HepG2 (cell line): ENCODE data around the gene ASAP2. TPM values are rescaled to one million over a fixed set of nuclear protein-coding genes. Genes with fewer than 3 reads are reported as not detected.

Experiments used
- ATAC-seq: fragments of 200-7000 bp; cut with Tn5 transposase; 3 replicates; pipeline ENCODE4 v1.9.1; 2020; ENCODE audit warnings: mild to moderate bottlenecking, moderate library complexity
- BruUV-seq: library from RNA; stranded (reverse); fragments of 400-500 nt; replicated peaks from 2 replicates; lab custom pipeline; 2021; lab: Mats Ljungman, UMichigan
- CTCF ChIA-PET: fragments of 300-600 bp; formaldehyde crosslinking; extraction: SDS; loops from one replicate; lab custom pipeline; 2021; ENCODE audit warnings: low total read pairs, inconsistent platforms, low intra/inter-chr PET ratio; lab: Yijun Ruan, JAX
- POLR2A ChIA-PET: fragments of 350-600 bp; sonication (Branson Sonifier 250); formaldehyde crosslinking; loops from one replicate; lab custom pipeline; 2020; ENCODE audit warnings: antibody characterized with exemption, inconsistent platforms; lab: Yijun Ruan, JAX
- DNase-seq: peaks from one replicate; pipeline ENCODE4 v3.0.0-alpha.2; 2015; ENCODE audit warnings: low spot score
- FAIRE-seq: peaks from 3 replicates; lab custom pipeline; 2011; peaks lifted over from hg19 to GRCh38; lab: Jason Lieb, UNC
- H2AFZ ChIP-seq: one replicate; pipeline ENCODE4 v1.6.1; 2011; ENCODE audit warnings: low read length, inconsistent platforms
- H3K27ac ChIP-seq: fragments of 300-600 bp; 3 replicates; pipeline ENCODE4 v1.8.0; 2011; ENCODE audit warnings: mixed run types, mild to moderate bottlenecking, mixed read lengths, low read length, inconsistent platforms; ENCODE audit not compliant: insufficient read depth; ENCODE audit errors: extremely low read length
- H3K27me3 ChIP-seq, 2 experiments: fragments of 200-600 bp in 1 of 2; 2 replicates in 1 of 2; 3 replicates in 1 of 2; pipeline versions ENCODE4 v1.6.0 to v1.8.0; 2011; ENCODE audit warnings: low read length in 2 of 2, mild to moderate bottlenecking in 2 of 2, moderate library complexity in 2 of 2, inconsistent platforms in 1 of 2; ENCODE audit not compliant: insufficient read depth in 2 of 2, control insufficient read depth in 1 of 2
- H3K36me3 ChIP-seq, 2 experiments: fragments of 200-600 bp in 1 of 2; replicated peaks in 1 of 2; 2 replicates in 1 of 2; 3 replicates in 1 of 2; pipeline versions ENCODE4 v1.5.1 to v1.8.0; 2011; ENCODE audit warnings: low read length in 2 of 2, inconsistent platforms in 1 of 2; ENCODE audit not compliant: insufficient read depth in 2 of 2, control insufficient read depth in 1 of 2
- H3K4me1 ChIP-seq: 2 replicates; pipeline ENCODE4 v1.5.1; 2012; ENCODE audit warnings: low read length, inconsistent platforms; ENCODE audit not compliant: insufficient read depth
- H3K4me2 ChIP-seq: 2 replicates; pipeline ENCODE4 v1.6.0; 2011; ENCODE audit warnings: low read depth, low read length, inconsistent platforms
- H3K4me3 ChIP-seq, 3 experiments: fragments of 200-600 bp in 1 of 3; sonication (generic), shearing (Covaris generic) in 1 of 3; replicated peaks in 1 of 3; 2 replicates each; pipeline ENCODE4 v1.5.1; 2011 to 2016; ENCODE audit warnings: low read length in 3 of 3, inconsistent platforms in 2 of 3, low read depth in 2 of 3, mild to moderate bottlenecking in 2 of 3, control low read depth in 1 of 3, mixed read lengths in 1 of 3; ENCODE audit not compliant: insufficient read depth in 1 of 3
- H3K79me2 ChIP-seq: one replicate; pipeline ENCODE4 v1.6.1; 2011; ENCODE audit warnings: low read length, inconsistent platforms; ENCODE audit not compliant: insufficient read depth
- H3K9ac ChIP-seq: 2 replicates; pipeline ENCODE4 v1.6.0; 2011; ENCODE audit warnings: mild to moderate bottlenecking, low read depth, low read length, inconsistent platforms; ENCODE audit not compliant: insufficient read depth
- H3K9me3 ChIP-seq: 2 replicates; pipeline ENCODE4 v1.5.1; 2012; ENCODE audit warnings: mild to moderate bottlenecking, low read length
- H4K20me1 ChIP-seq: 2 replicates; pipeline ENCODE4 v1.6.0; 2011; ENCODE audit warnings: inconsistent platforms, mild to moderate bottlenecking, low read length, moderate library complexity; ENCODE audit not compliant: insufficient read depth
- CREB1 ChIP-seq, 2 experiments: fragments of 450-650 bp in 1 of 2; IDR thresholded peaks; 2 replicates each; pipeline ENCODE4 v1.6.1; 2016 to 2017; ENCODE audit warnings: control low read depth in 1 of 2, mild to moderate bottlenecking in 1 of 2, missing compliant biosample characterization in 1 of 2, missing genetic modification characterization in 1 of 2
- KDM5B ChIP-seq: sonication (generic); formaldehyde crosslinking; IDR thresholded peaks from 2 replicates; pipeline ENCODE4 v1.4.0; 2020; ENCODE audit warnings: missing genetic modification reagents, mild to moderate bottlenecking, borderline replicate concordance
- KLF11 ChIP-seq: IDR thresholded peaks from 2 replicates; pipeline ENCODE4 v1.6.1; 2016; ENCODE audit warnings: missing compliant biosample characterization
- KLF9 ChIP-seq: IDR thresholded peaks from 2 replicates; pipeline ENCODE4 v1.6.1; 2016; ENCODE audit warnings: low read depth
- KMT2A ChIP-seq: sonication (generic); formaldehyde crosslinking; IDR thresholded peaks from 2 replicates; pipeline ENCODE4 v1.4.0; 2020; ENCODE audit warnings: missing genetic modification reagents
- MIER2 ChIP-seq: IDR thresholded peaks from 2 replicates; pipeline ENCODE4 v1.6.1; 2016; ENCODE audit warnings: missing biosample characterization, missing genetic modification reagents
- NR2F6 ChIP-seq, 2 experiments: IDR thresholded peaks; 2 replicates each; pipeline ENCODE4 v1.6.1; 2016; ENCODE audit warnings: antibody characterized with exemption in 1 of 2, mild to moderate bottlenecking in 1 of 2
- RAD21 ChIP-seq: fragments of 450-650 bp; formaldehyde crosslinking; IDR thresholded peaks from 2 replicates; pipeline ENCODE4 v1.5.0; 2020; ENCODE audit warnings: mild to moderate bottlenecking
- SP5 ChIP-seq: IDR thresholded peaks from 2 replicates; pipeline ENCODE4 v1.6.1; 2016; ENCODE audit warnings: low read depth, borderline replicate concordance
- STAG1 ChIP-seq: sonication (generic); formaldehyde crosslinking; IDR thresholded peaks from 2 replicates; pipeline ENCODE4 v1.4.0; 2020; ENCODE audit warnings: missing genetic modification reagents
- TCF7 ChIP-seq: sonication (generic); IDR thresholded peaks from 2 replicates; pipeline ENCODE4 v1.6.1; 2016; ENCODE audit warnings: antibody characterized with exemption, low read depth
- TEAD2 ChIP-seq: sonication (generic); formaldehyde crosslinking; IDR thresholded peaks from 2 replicates; pipeline ENCODE4 v1.9.0; 2021; ENCODE audit warnings: missing genetic modification reagents
- ZNF629 ChIP-seq: sonication (generic); formaldehyde crosslinking; conservative IDR thresholded peaks from 2 replicates; pipeline ENCODE4 v1.5.0; 2020; ENCODE audit warnings: missing genetic modification reagents
- WGBS: methylation state at CpG from one replicate; pipeline ENCODE4 v1.1.6; 2017; ENCODE audit warnings: low lambda C conversion rate; 5-methylcytosine and 5-hydroxymethylcytosine counted together
- in situ Hi-C: cut with HindIII; loops from 2 replicates; pipeline ENCODE4 v1.10.0; 2017; ENCODE audit warnings: low pct_unique_long_range_greater_than_20kb; ENCODE audit not compliant: extremely low pct_ligation_motif_present
- intact Hi-C: fragments of 100-400 bp; cut with micrococcal nuclease; formaldehyde crosslinking; loops from one replicate; pipeline ENCODE4 v1.10.0; 2022; ENCODE audit not compliant: unreplicated experiment
- polyA plus RNA-seq, 8 experiments: library from polyadenylated mRNA; depleted of rRNA in 3 of 8; stranded (reverse) in 7 of 8; unstranded in 1 of 8; fragments of >200 nt; fragmentation: Illumina TruSeq in 4 of 8; extraction: Trizol in 4 of 8; gene quantifications; 2 replicates each; pipeline versions ENCODE4 v1.2.1 to v1.2.3, GENCODE V29; 2011 to 2016; ENCODE audit warnings: low read depth in 4 of 8, missing spikeins in 1 of 8, mixed read lengths in 1 of 8; ENCODE audit not compliant: insufficient read depth in 1 of 8
- total RNA-seq, 5 experiments: library from RNA; depleted of rRNA; stranded (reverse); fragments of >200 nt; fragmentation: Illumina TruSeq; extraction: Trizol; gene quantifications; 2 replicates each; pipeline ENCODE4 v1.2.3, GENCODE V29; 2016; ENCODE audit warnings: low read depth in 1 of 5
- TF ChIP-seq, protein P1 (sequence below): sonication (generic); formaldehyde crosslinking; IDR thresholded peaks from 2 replicates; pipeline ENCODE4 v1.4.0; 2020; ENCODE audit warnings: missing genetic modification reagents; ENCODE audit errors: not compliant biosample characterization
- TF ChIP-seq, protein P2 (sequence below): sonication (generic); formaldehyde crosslinking; IDR thresholded peaks from 2 replicates; pipeline ENCODE4 v1.8.0; 2022; ENCODE audit warnings: mild to moderate bottlenecking, missing genetic modification reagents, moderate library complexity
- TF ChIP-seq, protein P3 (sequence below): IDR thresholded peaks from 2 replicates; pipeline ENCODE4 v1.6.1; 2016

Gene ASAP2
- total and polyA plus RNA-seq, 2 of the 13 experiments (the other 11 are each of a cell fraction or from before 2014, with no cell fraction given) = 7.3 to 22.3 TPM

DNA sequence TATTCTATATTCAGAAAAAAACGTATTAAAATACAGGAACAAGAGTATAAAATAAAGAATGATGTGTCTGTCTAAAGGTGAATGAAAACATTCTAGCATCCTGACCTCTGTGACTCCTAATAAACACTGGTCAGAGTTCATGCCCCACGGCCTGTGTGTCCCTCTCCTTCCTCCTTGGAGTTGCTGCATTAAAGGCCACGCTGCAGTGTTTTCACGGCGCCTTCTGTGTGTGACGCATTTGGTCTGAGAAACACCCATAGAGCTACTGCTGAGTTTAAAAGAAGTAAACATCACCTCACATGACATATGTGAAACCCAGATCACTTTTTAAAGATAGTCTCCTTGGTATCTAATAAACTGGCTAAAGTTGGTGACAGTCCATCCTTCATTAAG, 126.2 kb downstream of the ASAP2 start:
- Histone ChIP-seq H3K4me1 (peaks cover 74% of the 10 kb centered on the region), H3K27ac (no peak overlapping the region), H3K27me3 (no peaks in the 10 kb centered on the region), H4K20me1 (no peaks in the 10 kb centered on the region), H3K9me3 (no peaks in the 10 kb centered on the region), H2AFZ (no peak overlapping the region), H3K4me3 (no peak overlapping the region), H3K36me3 (peaks cover 6 to 10% of the 10 kb centered on the region in 2 experiments), H3K79me2 (no peaks in the 10 kb centered on the region), H3K9ac (no peak overlapping the region), H3K4me2 (no peak overlapping the region)
- 82% methylated on average over 6 of the region's 6 CpGs for WGBS
- CTCF ChIA-PET = interaction anchor here (1.4 to 1.6 kb wide), 2 partner anchors 127 to 190 kb away, joined by 4 to 14 read pairs; partner anchors contain the start of gene ASAP2
- intact Hi-C loops = loop anchor here (1.0 kb wide), 3 partner anchors 87 to 191 kb away; partner anchors contain the start of gene ASAP2
- ATAC-seq (no peak), DNase-seq (no peak), FAIRE-seq (no peak)
- no TSS peak for BruUV-seq
- TF ChIP-seq KLF9 (CRISPR knock-in tag) (no peak), KMT2A (CRISPR knock-in tag) (no peak), NR2F6 (IDR thresholded peaks at IDR 0.05) (0 out of 2 replicates have a peak, but pooled peaks have one; percentile 13), NR2F6 (CRISPR knock-in tag; IDR thresholded peaks at IDR 0.05) (no peak)
- in situ Hi-C loops = loop anchor here (10.0 kb wide), 2 partner anchors 128 to 188 kb away; partner anchors contain the start of gene ASAP2
- POLR2A ChIA-PET = interaction anchor here (0.6 to 1.9 kb wide), 3 partner anchors 48 to 190 kb away, joined by 3 to 6 read pairs (median 4); no protein-coding TSS in a partner anchor

DNA sequence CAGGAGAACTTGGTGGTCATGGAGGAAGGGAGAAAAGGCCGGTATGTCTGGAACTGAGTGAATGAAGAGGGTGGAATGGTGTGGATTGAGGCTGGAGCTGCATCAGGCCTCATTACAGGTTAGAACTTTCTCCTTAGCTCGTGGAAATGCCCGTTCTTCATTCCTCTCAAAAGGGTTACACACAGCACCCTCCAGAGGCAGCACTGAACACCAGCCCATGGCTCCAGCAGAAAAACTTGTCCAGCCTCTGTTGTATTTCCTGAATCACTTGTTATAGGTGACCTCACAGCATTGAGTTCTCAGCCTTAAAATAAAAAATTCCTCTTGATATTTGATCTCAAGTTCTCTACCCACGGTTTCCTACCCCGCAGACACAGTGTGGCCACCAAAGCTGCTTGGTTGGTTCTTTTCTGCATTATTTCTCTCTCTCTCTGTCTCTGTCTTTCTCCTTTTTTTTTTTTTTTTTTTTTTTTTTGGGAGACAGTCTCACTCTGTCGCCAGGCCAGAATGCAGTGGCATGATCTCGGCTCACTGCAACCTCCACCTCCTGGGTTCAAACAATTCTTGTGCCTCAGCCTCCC, 127.1 kb downstream of the ASAP2 start:
- H3K27me3 ChIP-seq = no peaks in the 10 kb centered on the region
- in situ Hi-C loops = loop anchor here (10.0 kb wide), 2 partner anchors 129 to 189 kb away; partner anchors contain the start of gene ASAP2
- no peak overlapping the region for H3K4me3 ChIP-seq
- peaks cover 7 to 10% of the 10 kb centered on the region in 2 experiments for H3K36me3 ChIP-seq
- FAIRE-seq = peak; percentile 56
- peak; percentile 55 for ATAC-seq
- H3K79me2 ChIP-seq = no peaks in the 10 kb centered on the region
- peaks cover 74% of the 10 kb centered on the region for H3K4me1 ChIP-seq
- intact Hi-C loops = loop anchor here (1.0 kb wide), 3 partner anchors 87 to 191 kb away; partner anchors contain the start of gene ASAP2
- CTCF ChIA-PET = interaction anchor here (0.6 to 1.6 kb wide), 3 partner anchors 71 to 191 kb away, joined by 3 to 14 read pairs (median 4); partner anchors contain the start of gene ASAP2
- H2AFZ ChIP-seq = no peak overlapping the region
- no peaks in the 10 kb centered on the region for H3K9me3 ChIP-seq
- no peak overlapping the region for H3K27ac ChIP-seq
- H4K20me1 ChIP-seq = no peaks in the 10 kb centered on the region
- peak; percentile 84 for DNase-seq
- 33% methylated on average over 7 of the region's 7 CpGs for WGBS
- no peak overlapping the region for H3K4me2 ChIP-seq
- POLR2A ChIA-PET = interaction anchor here (0.6 to 1.9 kb wide), 3 partner anchors 47 to 191 kb away, joined by 3 to 6 read pairs (median 4); no protein-coding TSS in a partner anchor
- BruUV-seq = no TSS peak
- H3K9ac ChIP-seq = no peak overlapping the region
- TF ChIP-seq, protein P1, sequence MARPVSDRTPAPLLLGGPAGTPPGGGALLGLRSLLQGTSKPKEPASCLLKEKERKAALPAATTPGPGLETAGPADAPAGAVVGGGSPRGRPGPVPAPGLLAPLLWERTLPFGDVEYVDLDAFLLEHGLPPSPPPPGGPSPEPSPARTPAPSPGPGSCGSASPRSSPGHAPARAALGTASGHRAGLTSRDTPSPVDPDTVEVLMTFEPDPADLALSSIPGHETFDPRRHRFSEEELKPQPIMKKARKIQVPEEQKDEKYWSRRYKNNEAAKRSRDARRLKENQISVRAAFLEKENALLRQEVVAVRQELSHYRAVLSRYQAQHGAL = no peak
- no peak for TF ChIP-seq TCF7
- TF ChIP-seq, protein P2, sequence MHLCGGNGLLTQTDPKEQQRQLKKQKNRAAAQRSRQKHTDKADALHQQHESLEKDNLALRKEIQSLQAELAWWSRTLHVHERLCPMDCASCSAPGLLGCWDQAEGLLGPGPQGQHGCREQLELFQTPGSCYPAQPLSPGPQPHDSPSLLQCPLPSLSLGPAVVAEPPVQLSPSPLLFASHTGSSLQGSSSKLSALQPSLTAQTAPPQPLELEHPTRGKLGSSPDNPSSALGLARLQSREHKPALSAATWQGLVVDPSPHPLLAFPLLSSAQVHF (CRISPR knock-in tag) = no peak
- no peak for TF ChIP-seq CREB1 (IDR thresholded peaks at IDR 0.05)
- TF ChIP-seq CREB1 (CRISPR knock-in tag; IDR thresholded peaks at IDR 0.05) = no peak
- TF ChIP-seq RAD21 (CRISPR knock-in tag) = peak; percentile 88
- no peak for TF ChIP-seq TEAD2 (CRISPR knock-in tag)
- no peak for TF ChIP-seq SP5 (CRISPR knock-in tag)
- 0 out of 2 replicates have a peak, but pooled peaks have one; percentile 21 for TF ChIP-seq KDM5B (CRISPR knock-in tag)
- TF ChIP-seq STAG1 (CRISPR knock-in tag) = peak; percentile 85
- TF ChIP-seq, protein P3, sequence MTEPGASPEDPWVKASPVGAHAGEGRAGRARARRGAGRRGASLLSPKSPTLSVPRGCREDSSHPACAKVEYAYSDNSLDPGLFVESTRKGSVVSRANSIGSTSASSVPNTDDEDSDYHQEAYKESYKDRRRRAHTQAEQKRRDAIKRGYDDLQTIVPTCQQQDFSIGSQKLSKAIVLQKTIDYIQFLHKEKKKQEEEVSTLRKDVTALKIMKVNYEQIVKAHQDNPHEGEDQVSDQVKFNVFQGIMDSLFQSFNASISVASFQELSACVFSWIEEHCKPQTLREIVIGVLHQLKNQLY (CRISPR knock-in tag) = no peak
- TF ChIP-seq ZNF629 (CRISPR knock-in tag) = no peak
- no peak for TF ChIP-seq KLF11 (CRISPR knock-in tag)
- TF ChIP-seq MIER2 = no peak
